Natural killer cell (primary cell): ENCODE measurements around the gene CARTPT. TPM values are rescaled to one million over a fixed set of nuclear protein-coding genes. Genes with fewer than 3 reads are reported as not detected.

Source experiments
- ATAC-seq, 3 donors: fragments of 150-1000 bp in 2 of 3; fragments of 200-7000 bp in 1 of 3; cut with Tn5 transposase; 1 replicate in 1 of 3; 2 replicates in 2 of 3; pipeline ENCODE4 v1.10.0; 2021; ENCODE audit warnings: mild to moderate bottlenecking in 2 of 3, moderate library complexity in 2 of 3
- DNase-seq, 2 donors: peaks; one replicate each; pipeline versions ENCODE4 v3.0.0 to v3.0.0-alpha.2; 2013 to 2021; ENCODE audit warnings: mixed read lengths in 1 of 2
- H3K27ac ChIP-seq: one replicate; pipeline ENCODE4 v1.5.1; 2013; ENCODE audit warnings: mild to moderate bottlenecking, low read length
- H3K27me3 ChIP-seq: one replicate; pipeline ENCODE4 v1.6.1; 2013; ENCODE audit warnings: low read length; ENCODE audit not compliant: control insufficient read depth, insufficient read depth
- H3K36me3 ChIP-seq: one replicate; pipeline ENCODE4 v1.6.1; 2013; ENCODE audit warnings: low read length; ENCODE audit not compliant: control insufficient read depth, insufficient read depth
- H3K4me1 ChIP-seq: one replicate; pipeline ENCODE4 v1.6.1; 2013; ENCODE audit warnings: low read length; ENCODE audit not compliant: control insufficient read depth, insufficient read depth
- H3K4me3 ChIP-seq: one replicate; pipeline ENCODE4 v1.5.1; 2013; ENCODE audit warnings: low read length
- H3K9me3 ChIP-seq: one replicate; pipeline ENCODE4 v1.6.1; 2013; ENCODE audit warnings: low read length; ENCODE audit not compliant: control insufficient read depth, insufficient read depth
- H3K27ac Mint-ChIP-seq, 2 donors: one replicate each; pipeline ENCODE4 v1.8.0; 2022; ENCODE audit warnings: mild to moderate bottlenecking in 2 of 2, mixed read lengths in 2 of 2, moderate library complexity in 1 of 2
- H3K27me3 Mint-ChIP-seq, 2 donors: one replicate each; pipeline ENCODE4 v1.8.0; 2022; ENCODE audit warnings: low read depth in 2 of 2, mixed read lengths in 2 of 2
- H3K36me3 Mint-ChIP-seq: one replicate; pipeline ENCODE4 v1.8.0; 2022; ENCODE audit warnings: mixed read lengths
- H3K4me1 Mint-ChIP-seq, 2 donors: one replicate each; pipeline ENCODE4 v1.8.0; 2022; ENCODE audit warnings: mixed read lengths in 2 of 2
- H3K4me3 Mint-ChIP-seq: one replicate; pipeline ENCODE4 v1.8.0; 2022; ENCODE audit warnings: mild to moderate bottlenecking, moderate library complexity, mixed read lengths
- H3K9me3 Mint-ChIP-seq, 2 donors: one replicate each; pipeline ENCODE4 v1.8.0; 2022; ENCODE audit warnings: mixed read lengths in 2 of 2
- WGBS: methylation state at CpG from one replicate; pipeline ENCODE4 v1.1.7; 2013; ENCODE audit warnings: missing lambda C conversion rate; ENCODE audit not compliant: insufficient coverage; 5-methylcytosine and 5-hydroxymethylcytosine counted together
- intact Hi-C: fragments of 100-400 bp; cut with micrococcal nuclease; formaldehyde crosslinking; loops from one replicate; pipeline ENCODE4 v1.14.2; 2022
- total RNA-seq, 4 donors: library from RNA; stranded (reverse); fragments of 120-200 nt in 1 of 4; gene quantifications; one replicate each; pipeline versions ENCODE4 v1.2.3 to v1.2.4, GENCODE V29; 2013 to 2022
- TF ChIP-seq, protein P1 (sequence below): fragments of 200-600 bp; IDR thresholded peaks from one replicate; pipeline ENCODE4 v1.8.0; 2022; ENCODE audit warnings: antibody characterized with exemption

Gene CARTPT
- total RNA-seq, 3 donors from 2014 or later (not counting 1 experiment from before 2014, with no cell fraction given) = not detected

DNA sequence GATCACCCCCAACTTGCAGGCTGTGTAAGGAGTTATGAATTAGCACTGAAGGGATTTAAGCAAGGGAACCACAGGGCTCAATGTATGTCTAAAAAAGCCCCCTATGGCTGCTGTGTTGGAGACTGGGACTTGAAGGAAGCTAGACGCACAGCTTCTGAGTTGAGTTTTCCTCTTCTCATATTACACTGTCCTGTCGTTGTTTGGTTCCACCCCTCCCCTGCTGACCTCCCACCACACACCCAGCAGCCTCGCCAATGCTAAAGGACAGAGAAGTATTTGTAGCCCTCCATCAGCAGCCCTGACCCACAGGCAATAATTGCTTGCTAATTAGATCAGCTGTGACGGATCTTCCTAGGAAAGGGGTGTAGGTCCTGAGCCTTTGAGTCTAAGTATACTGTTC, 15.1 kb upstream of the CARTPT start:
- Histone ChIP-seq H3K27me3 (no peaks in the 10 kb centered on the region), H3K36me3 (no peaks in the 10 kb centered on the region), H3K27ac (no peak overlapping the region), H3K9me3 (no peaks in the 10 kb centered on the region), H3K4me3 (no peak overlapping the region), H3K4me1 (no peaks in the 10 kb centered on the region)
- TF ChIP-seq, protein P1, sequence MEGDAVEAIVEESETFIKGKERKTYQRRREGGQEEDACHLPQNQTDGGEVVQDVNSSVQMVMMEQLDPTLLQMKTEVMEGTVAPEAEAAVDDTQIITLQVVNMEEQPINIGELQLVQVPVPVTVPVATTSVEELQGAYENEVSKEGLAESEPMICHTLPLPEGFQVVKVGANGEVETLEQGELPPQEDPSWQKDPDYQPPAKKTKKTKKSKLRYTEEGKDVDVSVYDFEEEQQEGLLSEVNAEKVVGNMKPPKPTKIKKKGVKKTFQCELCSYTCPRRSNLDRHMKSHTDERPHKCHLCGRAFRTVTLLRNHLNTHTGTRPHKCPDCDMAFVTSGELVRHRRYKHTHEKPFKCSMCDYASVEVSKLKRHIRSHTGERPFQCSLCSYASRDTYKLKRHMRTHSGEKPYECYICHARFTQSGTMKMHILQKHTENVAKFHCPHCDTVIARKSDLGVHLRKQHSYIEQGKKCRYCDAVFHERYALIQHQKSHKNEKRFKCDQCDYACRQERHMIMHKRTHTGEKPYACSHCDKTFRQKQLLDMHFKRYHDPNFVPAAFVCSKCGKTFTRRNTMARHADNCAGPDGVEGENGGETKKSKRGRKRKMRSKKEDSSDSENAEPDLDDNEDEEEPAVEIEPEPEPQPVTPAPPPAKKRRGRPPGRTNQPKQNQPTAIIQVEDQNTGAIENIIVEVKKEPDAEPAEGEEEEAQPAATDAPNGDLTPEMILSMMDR = no peak
- intact Hi-C loops = no loop called here
- DNase-seq (no peak), ATAC-seq (no peak)
- Mint-ChIP-seq H3K36me3 (no peaks in the 10 kb centered on the region), H3K4me1 (no peaks in the 10 kb centered on the region), H3K27me3 (peaks cover 2 to 26% of the 10 kb centered on the region in 2 donors), H3K4me3 (no peak overlapping the region), H3K9me3 (no peaks in the 10 kb centered on the region), H3K27ac (no peak overlapping the region)
- WGBS = 71% methylated on average over 2 of the region's 4 CpGs

- peaks cover 2 to 33% of the 10 kb centered on the region in 2 donors for H3K27me3 Mint-ChIP-seq
- no peaks in the 10 kb centered on the region for H3K4me1 Mint-ChIP-seq
- H3K36me3 ChIP-seq = no peaks in the 10 kb centered on the region
- H3K4me3 ChIP-seq = no peak overlapping the region
- DNase-seq (no peak), ATAC-seq (no peak)
- intact Hi-C loops = no loop called here
- H3K27ac Mint-ChIP-seq = no peak overlapping the region
- no peaks in the 10 kb centered on the region for H3K4me1 ChIP-seq
- H3K9me3 ChIP-seq = no peaks in the 10 kb centered on the region
- H3K27ac ChIP-seq = no peak overlapping the region
- no peaks in the 10 kb centered on the region for H3K27me3 ChIP-seq
- H3K4me3 Mint-ChIP-seq = no peak overlapping the region
- WGBS = 83% methylated on average over 5 of the region's 5 CpGs
- H3K9me3 Mint-ChIP-seq = no peaks in the 10 kb centered on the region
- TF ChIP-seq, protein P1 = no peak
- H3K36me3 Mint-ChIP-seq = no peaks in the 10 kb centered on the region
These were observed 13.7 kb upstream of the CARTPT start for GRCh38 chr5:71705421-71705820.

GRCh38 chr5:71706906-71707305, 12.2 kb upstream of the CARTPT start:
- H3K4me1 Mint-ChIP-seq = no peaks in the 10 kb centered on the region
- Histone ChIP-seq H3K9me3 (no peaks in the 10 kb centered on the region), H3K36me3 (no peaks in the 10 kb centered on the region), H3K27ac (no peak overlapping the region), H3K27me3 (no peaks in the 10 kb centered on the region), H3K4me3 (no peak overlapping the region), H3K4me1 (no peaks in the 10 kb centered on the region)
- 88% methylated on average over 3 of the region's 3 CpGs for WGBS
- peaks cover 5 to 39% of the 10 kb centered on the region in 2 donors for H3K27me3 Mint-ChIP-seq
- H3K36me3 Mint-ChIP-seq = no peaks in the 10 kb centered on the region
- no peak overlapping the region for H3K27ac Mint-ChIP-seq
- no peak for DNase-seq
- no peak for ATAC-seq
- no peak overlapping the region for H3K4me3 Mint-ChIP-seq
- TF ChIP-seq, protein P1 = no peak
- no peaks in the 10 kb centered on the region for H3K9me3 Mint-ChIP-seq
- intact Hi-C loops = no loop called here

- Histone ChIP-seq H3K27ac (no peak overlapping the region), H3K4me3 (no peak overlapping the region), H3K36me3 (no peaks in the 10 kb centered on the region), H3K27me3 (peaks cover 6% of the 10 kb centered on the region), H3K4me1 (no peaks in the 10 kb centered on the region), H3K9me3 (no peaks in the 10 kb centered on the region)
- Mint-ChIP-seq H3K4me1 (no peaks in the 10 kb centered on the region), H3K27ac (no peak overlapping the region), H3K9me3 (no peaks in the 10 kb centered on the region), H3K36me3 (no peaks in the 10 kb centered on the region), H3K27me3 (peaks cover 12 to 45% of the 10 kb centered on the region in 2 donors), H3K4me3 (no peak overlapping the region)
- TF ChIP-seq, protein P1 = no peak
- ATAC-seq (no peak), DNase-seq (no peak)
- WGBS = 100% methylated on average over 1 of the region's 4 CpGs
- intact Hi-C loops = no loop called here
These were observed 7.5 kb upstream of the CARTPT start for GRCh38 chr5:71711610-71712009.
